Bronchial epithelial cell (primary cell): ENCODE results near the gene ZMYM5. TPM values are rescaled to one million over a fixed set of nuclear protein-coding genes. Genes with fewer than 3 reads are reported as not detected.

ENCODE experiments used
- total RNA-seq: library from RNA; depleted of rRNA; stranded (reverse); fragments of >200 nt; gene quantifications from 2 replicates; pipeline ENCODE4 v1.2.1, GENCODE V29; 2014

Gene ZMYM5
- total RNA-seq, 1 donor from 2014 or later = 11.1 TPM

Other genes with a start within 250 kb of the ZMYM5 start
- gene MPHOSPH8, start 230.0 kb downstream of the ZMYM5 start, total RNA-seq = 9.7 and 18.7 TPM in 2 replicates
- 37.4 and 54.9 TPM in 2 replicates for gene PSPC1, start 80.7 kb downstream of the ZMYM5 start, total RNA-seq
- gene ZMYM2, start 95.1 kb upstream of the ZMYM5 start, total RNA-seq = 61.1 and 71.2 TPM in 2 replicates